NCI-H510A treated with DMSO at 0.1 percent for 48 hours (cell line): ENCODE data around the gene MAP3K4.
"Not testable (repeated sequence)": the region's sequence is repeated elsewhere in the genome, so short reads cannot be mapped to it uniquely, and the experiment has no call there.

Experiments
- DNase-seq: peaks from one replicate; lab custom pipeline; 2025; lab: John Stamatoyannopoulos, UW

MAP3K4 gene

GRCh38 chr6:160967833-160968232, 23.7 kb upstream of the MAP3K4 start:
- no peak for DNase-seq

GRCh38 chr6:160971171-160971570, 20.4 kb upstream of the MAP3K4 start:
- DNase-seq, result no peak

GRCh38 chr6:160972111-160972510, 19.5 kb upstream of the MAP3K4 start:
- no peak for DNase-seq

GRCh38 chr6:160972594-160972993, 19.0 kb upstream of the MAP3K4 start:
- not testable (repeated sequence) for DNase-seq

- no peak for DNase-seq
Observed at GRCh38 chr6:160973311-160974250, 18.0 kb upstream of the MAP3K4 start.

GRCh38 chr6:160974304-160974771, 17.2 kb upstream of the MAP3K4 start:
- DNase-seq, result no peak

GRCh38 chr6:160975162-160975561, 16.4 kb upstream of the MAP3K4 start:
- DNase-seq, result no peak

- DNase-seq, result not testable (repeated sequence)
Observed at GRCh38 chr6:160975961-160976360, 15.6 kb upstream of the MAP3K4 start.

GRCh38 chr6:160978141-160978901, 13.2 kb upstream of the MAP3K4 start:
- DNase-seq, result no peak

GRCh38 chr6:160979061-160979708, 12.4 kb upstream of the MAP3K4 start:
- no peak for DNase-seq

- DNase-seq, result not testable (repeated sequence)
Observed at GRCh38 chr6:160983377-160983948, 8.1 kb upstream of the MAP3K4 start.

- no peak for DNase-seq
Observed at GRCh38 chr6:160986851-160987250, 4.7 kb upstream of the MAP3K4 start.

GRCh38 chr6:160987265-160987664, 4.3 kb upstream of the MAP3K4 start:
- DNase-seq, result no peak

GRCh38 chr6:160990847-160991405, 643 bp upstream of the MAP3K4 start:
- no peak for DNase-seq

GRCh38 chr6:160992061-160992979, 751 bp downstream of the MAP3K4 start:
- DNase-seq, result peak; percentile 53

GRCh38 chr6:160992980-160993314, 1.4 kb downstream of the MAP3K4 start:
- DNase-seq, result no peak

GRCh38 chr6:160995271-160995670, 3.7 kb downstream of the MAP3K4 start:
- DNase-seq, result peak; percentile 34

- DNase-seq, result no peak
Observed at GRCh38 chr6:160996131-160996601, 4.6 kb downstream of the MAP3K4 start.

- no peak for DNase-seq
Observed at GRCh38 chr6:160998217-160998616, 6.6 kb downstream of the MAP3K4 start.

GRCh38 chr6:160998766-160999165, 7.2 kb downstream of the MAP3K4 start:
- DNase-seq, result no peak

GRCh38 chr6:160999516-160999915, 7.9 kb downstream of the MAP3K4 start:
- DNase-seq, result no peak
